Activated CD8-positive, alpha-beta memory T cell treated with anti-CD3 and anti-CD28 coated beads, Interleukin-2, amount 50 U/mL, for 1 hour (primary cell): ENCODE data around the gene DIP2B.

Source experiments
- DNase-seq: peaks from one replicate; pipeline ENCODE4 v3.0.0-alpha.2; 2020; ENCODE audit errors: extremely low read depth

Gene DIP2B

DNA sequence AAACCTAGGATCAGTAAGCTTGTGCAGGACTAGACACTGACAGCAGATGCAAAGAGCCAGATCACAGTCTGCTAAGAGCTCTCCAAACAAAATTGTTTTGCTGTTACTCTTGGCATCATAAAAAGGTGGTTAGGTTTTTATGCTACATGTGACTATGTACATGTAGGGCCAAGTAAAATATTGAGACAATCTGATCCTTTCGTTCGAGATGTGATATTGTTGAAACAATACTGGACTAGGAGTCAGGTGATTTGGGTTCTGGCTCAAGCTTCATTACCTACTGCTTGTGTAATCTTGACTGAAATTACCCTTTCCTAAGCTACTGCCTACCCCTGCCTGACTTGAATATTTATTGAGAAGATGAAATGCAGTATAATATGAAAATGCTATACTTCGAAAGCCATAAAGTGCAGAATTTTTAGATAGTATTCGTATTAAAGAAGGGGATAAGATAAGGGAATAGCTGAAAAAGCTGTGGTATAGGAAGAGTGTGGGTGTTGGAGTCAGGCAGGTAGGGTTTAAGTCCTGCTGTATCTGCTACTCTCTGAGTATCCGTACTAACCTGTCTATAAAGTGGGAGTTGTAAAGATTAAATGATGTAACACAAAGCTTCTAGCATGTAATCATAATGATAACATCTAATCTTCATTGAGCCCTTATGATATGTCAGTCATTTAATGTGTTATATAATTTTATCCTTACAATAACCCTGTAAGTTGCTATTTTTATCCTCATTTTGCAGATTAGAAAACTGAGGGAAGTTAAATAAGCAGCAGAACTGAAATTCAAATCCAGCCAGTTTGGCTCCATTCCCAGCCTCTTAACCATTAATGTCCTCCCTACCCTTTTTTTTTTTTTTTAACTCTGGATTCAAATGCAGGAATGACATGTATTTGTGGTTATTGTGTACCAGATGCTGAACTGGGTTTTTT lies 220.5 kb downstream of the DIP2B start:
- no peak for DNase-seq

DNA sequence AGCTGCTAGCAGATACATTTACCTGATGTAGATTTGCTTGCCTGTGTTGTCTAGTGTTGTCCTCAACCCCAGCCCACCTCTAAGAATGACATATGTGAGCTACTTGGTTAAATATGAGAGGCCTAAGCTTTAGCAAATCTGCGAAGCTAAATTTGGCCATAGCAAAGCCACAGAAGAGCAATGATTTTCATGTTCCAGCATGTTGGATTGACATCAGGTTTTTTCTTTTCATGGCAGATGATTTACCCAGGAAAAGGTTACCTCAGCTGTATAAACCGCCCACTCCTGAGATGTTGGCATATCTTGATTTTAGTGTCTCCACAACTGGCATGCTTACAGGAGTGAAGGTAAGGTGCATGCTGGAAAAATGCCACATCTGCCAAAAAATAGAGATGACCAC lies 222.7 kb downstream of the DIP2B start:
- DNase-seq, result no peak

DNA sequence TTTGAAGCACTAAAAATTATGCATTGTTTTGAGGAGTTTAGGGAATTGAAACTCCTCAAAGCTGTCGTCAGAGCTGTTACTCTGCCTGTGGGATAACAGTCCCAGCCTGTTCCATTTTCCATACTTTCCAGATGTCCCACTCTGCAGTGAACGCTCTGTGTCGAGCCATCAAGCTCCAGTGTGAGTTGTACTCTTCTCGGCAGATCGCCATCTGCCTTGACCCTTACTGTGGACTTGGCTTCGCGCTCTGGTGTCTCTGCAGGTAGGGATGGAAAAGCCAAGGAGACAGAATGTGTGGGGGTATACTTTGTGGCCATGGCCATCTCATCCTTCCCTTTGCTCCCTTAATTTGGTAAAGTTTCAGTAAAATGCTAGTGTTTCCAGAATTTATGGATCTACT lies 223.6 kb downstream of the DIP2B start:
- no peak for DNase-seq

DNA sequence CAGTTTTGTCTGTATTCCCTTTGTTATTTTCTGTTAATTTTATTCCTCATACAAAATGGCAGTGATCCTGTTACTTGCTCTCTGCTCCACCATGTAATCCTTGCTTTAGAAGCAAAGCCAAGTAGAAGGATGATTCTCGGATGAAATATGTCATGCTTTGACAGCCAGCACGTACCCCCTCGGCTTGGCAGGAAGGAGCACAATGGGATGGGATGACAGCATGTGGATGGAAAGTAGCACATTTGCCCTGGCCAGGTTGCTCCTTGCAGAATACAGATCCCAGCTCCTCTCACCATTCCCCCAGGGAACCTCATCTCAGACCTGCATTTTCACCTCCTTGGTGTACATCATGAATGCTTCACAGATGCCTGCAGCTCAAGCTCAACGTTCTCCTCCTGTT lies 224.1 kb downstream of the DIP2B start:
- DNase-seq, result no peak

DNA sequence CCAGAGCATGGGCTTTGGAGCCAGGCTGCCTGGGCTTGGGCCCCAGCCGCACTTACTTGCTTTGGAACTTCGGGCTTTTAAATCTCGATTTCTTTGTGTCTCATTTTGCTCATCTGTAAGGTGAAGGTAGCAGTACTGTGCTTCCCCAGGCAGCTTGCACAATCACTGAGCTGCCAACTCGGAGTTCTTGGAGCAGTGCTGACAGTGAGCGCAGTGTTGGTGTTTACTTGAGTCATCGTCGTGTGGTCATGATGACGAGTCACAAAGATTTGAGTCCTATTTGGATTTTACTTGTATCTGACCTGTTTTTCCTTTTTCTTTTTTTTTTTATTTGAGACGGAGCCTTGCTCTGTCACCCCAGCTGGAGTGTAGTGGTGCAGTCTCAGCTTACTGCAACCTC lies 227.8 kb downstream of the DIP2B start:
- DNase-seq, result no peak

DNA sequence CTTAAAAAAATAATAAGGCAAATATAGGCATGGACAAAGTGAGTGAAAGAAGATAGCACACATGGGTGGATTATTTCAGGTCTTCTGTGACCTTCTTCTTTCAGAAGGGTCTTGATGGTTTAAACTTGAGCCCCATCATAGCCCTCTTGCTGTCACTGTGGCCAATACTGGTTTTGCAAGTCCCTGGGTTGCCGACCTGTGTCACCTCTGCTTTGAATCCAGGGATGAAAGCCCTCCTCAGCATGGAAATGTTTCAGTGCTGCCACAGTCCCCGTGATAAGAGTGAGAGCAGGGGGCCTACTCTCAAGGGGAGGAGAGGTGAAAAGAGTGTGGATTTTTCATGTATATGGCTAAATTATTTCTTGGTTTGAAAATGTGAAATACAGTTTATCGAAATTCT lies 228.9 kb downstream of the DIP2B start:
- no peak for DNase-seq

DNA sequence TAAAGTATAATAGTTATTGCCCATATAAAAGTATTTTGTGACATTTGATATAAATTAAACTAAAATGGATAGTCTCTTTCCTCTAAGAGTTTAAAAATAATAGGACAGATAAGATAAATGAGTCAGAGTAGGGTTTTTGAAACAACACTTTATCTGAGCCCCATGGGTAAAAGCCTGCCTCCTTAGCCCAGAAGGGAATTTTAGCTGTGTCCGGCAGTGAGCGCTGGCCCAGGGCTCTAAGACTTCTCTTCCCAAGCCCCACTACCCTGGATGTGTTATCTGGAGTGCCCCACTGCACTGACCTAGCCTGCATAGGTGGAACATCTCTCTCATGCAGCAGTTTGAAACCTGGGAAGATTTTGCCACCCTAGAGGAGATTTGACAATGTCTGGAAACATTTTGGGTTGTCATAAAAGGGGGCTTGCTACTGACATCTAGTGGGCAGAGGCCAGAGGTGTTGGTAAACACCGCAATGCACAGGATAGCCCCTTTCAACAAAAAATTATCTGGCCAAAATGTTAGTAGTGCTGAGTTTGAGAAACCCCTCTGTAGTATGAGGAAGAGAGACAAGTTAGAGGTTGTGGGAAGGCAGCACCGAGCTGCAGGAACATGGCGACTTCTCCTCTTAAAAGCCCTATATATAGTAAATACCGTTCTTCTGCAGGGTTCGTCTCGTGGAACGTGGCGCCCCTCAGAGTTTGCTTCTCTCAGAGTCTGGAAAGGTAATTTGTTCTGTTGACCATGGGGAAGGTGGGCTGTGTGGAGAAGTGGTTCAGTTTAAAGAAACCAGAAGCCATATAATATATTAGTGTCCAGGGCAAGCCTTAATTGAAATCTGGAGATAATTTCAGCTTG lies 229.9 kb downstream of the DIP2B start:
- no peak for DNase-seq

DNA sequence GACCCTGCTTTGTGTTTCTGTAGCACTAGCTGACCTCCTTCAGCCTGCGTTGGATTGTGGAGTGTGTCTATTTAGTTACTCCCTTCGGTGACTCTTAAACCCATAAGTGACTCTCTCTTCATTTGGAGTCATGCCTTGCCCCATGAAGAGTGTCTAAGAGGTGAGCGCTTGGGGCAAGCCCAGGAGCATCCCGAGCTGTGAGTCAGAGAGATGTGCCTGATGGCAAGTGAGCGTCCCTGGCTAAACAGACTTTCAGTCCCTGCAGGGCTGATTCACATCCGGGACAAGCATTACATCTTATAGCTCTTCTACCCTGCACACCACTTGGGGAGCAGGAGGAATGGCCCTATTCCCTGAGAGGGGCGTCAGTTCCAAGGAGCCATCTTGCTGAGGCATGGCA lies 234.8 kb downstream of the DIP2B start:
- no peak for DNase-seq

DNA sequence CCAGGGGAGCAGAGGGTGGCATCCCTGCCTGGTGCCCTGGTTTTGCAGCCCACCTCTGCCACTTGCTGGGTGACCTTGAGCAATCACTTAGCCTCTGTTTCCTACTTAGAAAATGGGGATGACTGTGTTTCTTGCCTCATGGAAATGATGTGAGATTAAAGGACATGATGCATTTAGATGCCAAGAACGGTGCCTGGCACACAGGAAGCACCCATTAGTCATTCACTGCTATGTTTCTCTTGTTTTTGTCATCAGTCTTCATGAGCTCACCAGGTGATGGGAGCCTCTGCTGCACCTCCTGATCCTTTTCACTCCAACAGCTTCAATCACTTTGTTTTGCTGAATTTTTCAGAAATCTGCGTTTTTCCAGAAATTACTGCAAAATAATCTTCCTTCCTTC lies 235.5 kb downstream of the DIP2B start:
- no peak for DNase-seq

DNA sequence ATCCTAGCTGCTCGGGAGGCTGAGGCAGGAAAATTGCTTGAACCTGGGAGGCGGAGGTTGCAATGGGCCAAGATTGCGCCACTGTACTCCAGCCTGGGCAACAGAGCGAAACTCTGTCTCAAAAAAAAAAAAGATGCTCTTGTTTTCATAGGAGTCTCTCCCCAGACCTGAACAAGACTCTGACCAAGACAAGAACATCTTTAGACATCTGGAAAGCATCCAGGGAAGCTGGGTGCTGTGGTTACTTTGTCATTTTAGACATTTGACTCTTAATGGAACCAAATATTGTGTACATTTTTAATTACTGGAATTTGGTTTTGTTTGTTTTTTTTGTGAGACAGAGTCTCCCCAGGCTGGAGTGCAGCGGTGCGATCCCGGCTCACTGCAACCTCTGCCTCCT lies 238.0 kb downstream of the DIP2B start:
- DNase-seq, result no peak

DNA sequence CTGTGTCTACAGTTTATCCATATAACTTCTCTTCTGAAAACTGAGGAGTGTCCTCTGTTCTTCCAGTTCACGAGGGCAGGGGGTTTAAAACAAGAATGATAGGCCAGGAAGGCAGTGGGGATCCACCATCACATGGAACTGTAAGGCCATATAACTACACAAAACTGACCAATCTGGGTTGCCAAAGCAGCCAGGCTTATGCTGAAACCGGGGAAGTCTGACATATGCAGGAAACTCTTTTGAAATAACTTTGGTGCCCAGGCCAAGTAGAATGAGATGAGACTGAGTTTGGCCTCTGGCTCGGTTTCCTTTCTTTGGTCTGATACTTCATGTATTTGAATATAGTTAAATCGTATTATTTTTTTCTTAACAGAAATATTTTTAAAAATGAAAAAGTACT lies 241.1 kb downstream of the DIP2B start:
- no peak for DNase-seq

DNA sequence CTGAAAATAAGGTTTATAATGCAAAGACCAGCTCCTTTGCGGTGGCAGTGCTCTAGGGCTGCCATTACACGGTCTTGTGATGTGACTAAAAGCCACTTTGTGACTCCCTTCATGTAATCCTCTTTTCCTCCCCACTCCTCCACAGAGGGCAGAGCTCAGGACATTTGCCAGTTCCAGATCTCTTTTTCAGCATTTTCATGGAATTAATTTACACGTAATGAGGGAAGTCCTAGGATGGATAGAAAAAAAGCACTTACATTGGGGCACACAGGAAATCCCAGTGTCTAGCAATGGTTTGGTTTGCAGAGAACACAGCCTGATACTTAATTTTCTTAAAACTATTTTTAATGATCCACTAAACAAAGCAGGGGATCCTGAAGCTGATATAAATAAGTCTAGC lies 241.6 kb downstream of the DIP2B start:
- no peak for DNase-seq

DNA sequence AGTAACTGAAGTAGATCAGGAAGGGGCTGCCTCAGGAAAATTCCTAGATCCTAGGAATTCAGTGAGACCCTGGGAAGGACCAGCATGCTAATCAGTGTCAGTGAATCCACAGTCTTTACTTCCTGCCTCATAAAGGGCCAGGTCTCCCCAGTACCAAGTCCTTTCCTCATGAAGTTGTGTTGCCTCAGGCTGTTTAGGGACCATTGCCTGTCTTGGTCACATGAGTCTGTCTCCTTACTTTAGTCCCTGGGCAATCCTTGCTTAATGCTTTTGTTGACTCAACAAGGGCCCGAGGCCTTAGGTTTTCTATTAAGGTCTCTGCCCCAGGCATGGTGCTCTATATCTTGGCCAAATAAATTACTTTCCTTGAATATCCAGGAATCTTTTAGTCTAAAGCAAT lies 243.0 kb downstream of the DIP2B start:
- no peak for DNase-seq

DNA sequence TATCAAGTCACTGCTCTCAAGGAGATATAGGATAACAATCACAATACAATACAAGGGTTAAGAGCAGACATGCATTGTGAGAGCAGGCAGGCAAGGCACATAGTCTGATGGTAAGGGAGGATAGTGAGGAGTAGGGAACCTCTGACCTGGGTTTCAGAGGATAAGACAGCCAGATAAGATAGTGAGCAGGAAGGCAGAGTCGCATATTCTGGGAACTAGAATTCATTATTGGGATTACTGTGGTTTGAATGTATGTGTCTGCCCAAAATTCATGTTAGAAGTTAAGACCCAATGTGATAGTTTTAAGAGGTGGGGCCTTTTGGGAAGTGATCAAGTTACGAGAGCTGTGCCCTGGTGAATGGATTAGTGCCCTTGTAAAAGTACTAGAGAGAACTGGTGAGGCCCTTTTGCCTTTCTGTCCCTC lies 244.7 kb downstream of the DIP2B start:
- no peak for DNase-seq

DNA sequence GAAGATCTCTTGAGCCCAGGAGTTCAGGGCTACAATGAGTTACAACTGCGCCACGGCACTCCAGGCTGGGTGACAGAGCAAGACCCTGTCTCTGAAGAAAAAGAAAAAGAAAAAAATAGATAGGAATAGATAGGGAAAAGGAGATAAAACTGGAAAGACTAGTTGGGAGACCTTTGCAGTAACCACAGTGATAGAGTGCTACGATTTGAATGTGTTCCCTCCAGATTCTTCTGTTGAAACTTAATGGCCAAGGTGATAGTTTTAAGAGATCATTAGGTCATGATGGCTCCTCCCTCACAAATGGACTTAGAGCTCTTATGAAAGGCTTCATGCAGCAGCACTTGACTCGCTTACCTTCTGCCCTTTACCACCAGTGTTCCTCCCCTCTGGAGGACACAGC lies 245.6 kb downstream of the DIP2B start:
- DNase-seq, result no peak

DNA sequence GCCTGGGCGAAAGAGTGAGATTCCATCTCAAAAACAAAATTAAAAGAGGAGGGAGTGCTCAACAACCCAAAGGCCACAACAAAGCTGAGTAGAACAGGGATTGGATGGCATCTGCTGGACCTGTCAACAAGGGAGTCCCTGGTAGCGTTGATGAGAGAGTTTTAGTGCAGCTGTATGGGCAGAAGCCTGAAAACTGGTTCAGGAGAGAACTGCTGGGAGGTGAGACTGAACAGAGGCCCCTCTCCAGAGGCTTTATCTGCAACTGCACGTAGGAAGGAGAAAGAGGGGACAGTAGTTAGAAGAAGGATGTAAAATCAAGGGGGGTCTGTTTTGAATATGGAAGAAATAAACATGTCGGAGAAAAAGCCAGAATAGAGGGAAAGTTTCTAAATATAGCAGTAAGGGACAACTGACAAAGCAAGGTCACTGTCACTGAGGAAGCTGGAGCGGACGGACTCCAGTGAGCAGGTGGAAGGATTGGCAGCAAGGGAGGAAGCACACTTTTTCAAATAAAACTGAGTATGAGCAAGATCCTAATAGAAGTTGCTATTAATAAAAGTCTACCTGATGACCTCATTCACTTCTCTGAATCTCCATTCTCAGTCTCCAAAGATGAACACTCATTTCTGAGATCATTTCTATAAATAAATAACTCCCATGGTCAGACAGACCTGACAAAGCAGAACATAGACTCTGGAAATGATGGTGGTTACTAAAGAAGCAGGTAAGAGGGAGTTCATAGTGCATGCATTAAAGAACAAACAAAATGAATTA lies 247.3 kb downstream of the DIP2B start:
- no peak for DNase-seq

DNA sequence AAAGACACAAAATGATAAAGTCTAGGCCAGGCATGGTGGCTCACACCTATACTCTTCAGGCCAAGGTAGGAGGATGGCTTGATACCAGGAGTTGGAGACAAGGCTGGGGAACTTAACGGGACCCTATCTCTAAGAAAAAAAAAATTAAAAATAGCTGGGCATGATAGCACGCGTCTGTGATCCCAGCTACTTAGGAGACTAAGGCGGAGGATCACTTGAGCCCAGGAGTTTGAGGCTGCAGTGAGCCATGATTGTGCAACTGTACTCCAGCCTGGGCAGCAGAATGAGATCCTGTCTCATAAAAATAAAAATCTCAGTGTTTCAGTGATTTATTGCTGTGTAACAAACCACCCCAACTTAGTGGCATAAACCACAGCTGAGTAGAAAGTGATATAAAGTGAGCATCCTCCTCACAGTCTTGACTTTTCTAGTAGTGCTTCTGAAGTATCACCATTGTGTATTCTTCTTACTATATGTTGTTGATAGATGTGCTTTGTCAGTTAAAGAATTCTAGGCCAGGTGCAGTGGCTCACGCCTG lies 248.5 kb downstream of the DIP2B start:
- DNase-seq, result no peak

DNA sequence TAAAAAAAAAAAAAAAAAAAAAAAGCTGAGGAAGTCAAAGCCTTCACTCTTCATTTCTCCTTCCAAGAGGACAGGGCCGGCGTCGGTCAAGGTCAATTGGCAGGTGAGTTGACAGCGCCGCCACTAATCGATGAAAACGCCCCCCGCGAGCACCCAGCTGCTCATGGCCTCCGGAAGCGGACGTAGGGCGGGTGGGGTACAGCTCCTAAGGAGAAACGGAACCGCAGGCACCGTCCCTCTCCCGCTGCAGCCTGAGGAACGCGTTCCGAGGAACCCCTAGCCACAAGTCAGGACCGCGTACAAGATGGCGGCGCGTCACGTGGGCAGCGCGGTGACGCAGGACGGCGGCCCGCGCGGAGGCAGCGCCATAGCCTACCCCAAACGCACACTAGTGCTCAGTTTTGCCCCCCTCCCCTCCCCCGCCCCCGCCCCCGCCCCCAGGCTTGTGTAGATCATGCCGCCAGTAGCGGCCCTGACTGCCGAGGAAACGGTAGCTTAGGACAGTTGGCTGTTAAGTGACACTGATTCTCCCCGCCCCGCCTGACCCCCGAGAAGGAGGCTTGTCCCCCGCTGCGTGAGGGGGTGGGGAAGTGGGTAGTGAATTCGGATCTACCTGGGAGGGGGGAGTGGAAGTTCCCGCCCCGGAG lies 259.0 kb downstream of the DIP2B start, which contains the start of gene ATF1:
TSS of gene ATF1 (plus strand) at position 463 of the 647 bp plus-strand sequence. CDS start 16,045 bp downstream, outside the sequence.
- peak; percentile 60 for DNase-seq

DNA sequence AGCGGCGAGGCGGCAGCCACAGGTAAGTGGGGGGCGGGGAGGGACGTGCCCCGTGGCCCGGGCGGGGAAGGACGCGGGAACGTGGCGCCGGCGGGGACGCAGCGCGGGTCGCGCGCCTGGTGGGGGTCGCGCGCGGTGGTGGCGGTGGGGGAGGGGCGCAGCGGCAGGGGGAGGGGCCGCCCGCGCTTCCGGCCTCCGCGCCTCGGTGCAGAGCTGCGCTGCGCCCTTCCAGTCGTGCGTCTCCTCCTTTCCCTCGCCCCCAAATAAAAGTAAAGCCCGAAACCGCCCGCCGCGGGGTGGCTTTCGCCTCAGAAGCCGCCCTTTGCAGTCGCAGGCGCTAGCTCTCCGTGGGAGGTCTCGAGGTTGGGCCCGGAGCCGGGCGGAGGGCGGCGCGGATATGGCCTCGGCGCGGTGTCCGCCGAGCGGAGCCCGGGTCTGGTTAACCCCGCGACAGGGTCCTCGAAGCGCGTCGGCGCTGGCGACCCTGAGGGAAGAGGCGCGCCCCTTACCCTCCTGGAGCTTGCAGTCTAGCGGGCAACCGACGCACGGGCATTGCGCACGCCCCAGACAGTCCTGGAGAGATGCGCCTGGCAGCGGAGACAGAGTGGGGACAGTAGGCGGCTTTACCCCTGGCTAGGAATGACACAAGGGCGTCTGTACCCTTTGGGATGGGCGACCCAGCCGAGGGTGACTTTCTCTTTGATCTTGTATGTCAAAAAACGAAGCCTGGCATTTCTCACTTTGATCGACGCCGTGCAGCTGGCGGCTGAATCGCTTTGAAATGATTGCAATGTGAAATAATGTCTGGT lies 259.7 kb downstream of the DIP2B start:
- DNase-seq, result peak; percentile 11
